H9 (cell line): ENCODE measurements around the gene SQSTM1. TPM values are rescaled to one million over a fixed set of nuclear protein-coding genes. Genes with fewer than 3 reads are reported as not detected.

Experiments
- DNase-seq: peaks from one replicate; pipeline ENCODE4 v3.0.0-alpha.2; 2017
- H2AFZ ChIP-seq: one replicate; pipeline ENCODE4 v1.6.1; 2013; ENCODE audit warnings: mild to moderate bottlenecking, low read length, control low read depth, moderate library complexity
- H2AK5ac ChIP-seq: 2 replicates; pipeline ENCODE4 v1.6.1; 2013; ENCODE audit warnings: low read length, control low read depth, mixed read lengths; ENCODE audit not compliant: insufficient read length
- H2BK120ac ChIP-seq: one replicate; pipeline ENCODE4 v1.6.1; 2013; ENCODE audit warnings: low read depth, mild to moderate bottlenecking, low read length, control low read depth, inconsistent platforms; ENCODE audit not compliant: poor library complexity, severe bottlenecking
- H2BK12ac ChIP-seq: 2 replicates; pipeline ENCODE4 v1.6.1; 2013; ENCODE audit warnings: low read length, control low read depth, mixed read lengths, low read depth; ENCODE audit not compliant: insufficient read length
- H2BK15ac ChIP-seq: 2 replicates; pipeline ENCODE4 v1.6.1; 2013; ENCODE audit warnings: low read depth, low read length, control low read depth
- H2BK20ac ChIP-seq: one replicate; pipeline ENCODE4 v1.6.1; 2013; ENCODE audit warnings: low read depth, mild to moderate bottlenecking, low read length, control low read depth, inconsistent platforms; ENCODE audit not compliant: poor library complexity, severe bottlenecking
- H2BK5ac ChIP-seq: 2 replicates; pipeline ENCODE4 v1.6.1; 2013; ENCODE audit warnings: low read length, control low read depth, mixed read lengths; ENCODE audit not compliant: insufficient read length
- H3K14ac ChIP-seq: 2 replicates; pipeline ENCODE4 v1.6.1; 2013; ENCODE audit warnings: low read length, control low read depth; ENCODE audit not compliant: insufficient read depth
- H3K18ac ChIP-seq: 2 replicates; pipeline ENCODE4 v1.6.1; 2013; ENCODE audit warnings: low read depth, mild to moderate bottlenecking, mixed read lengths, low read length, control low read depth; ENCODE audit not compliant: insufficient read length
- H3K23ac ChIP-seq: 2 replicates; pipeline ENCODE4 v1.6.1; 2013; ENCODE audit warnings: low read length, control low read depth, mixed read lengths, low read depth; ENCODE audit not compliant: insufficient read length
- H3K23me2 ChIP-seq: 2 replicates; pipeline ENCODE4 v1.6.1; 2013; ENCODE audit warnings: low read depth, mild to moderate bottlenecking, mixed read lengths, low read length, control low read depth; ENCODE audit not compliant: insufficient read length, poor library complexity, severe bottlenecking
- H3K27ac ChIP-seq: 2 replicates; pipeline ENCODE4 v1.5.1; 2013; ENCODE audit warnings: low read length, control low read depth, mixed read lengths, low read depth; ENCODE audit not compliant: insufficient read length
- H3K27me3 ChIP-seq: 2 replicates; pipeline ENCODE4 v1.6.1; 2013; ENCODE audit warnings: low read length, control low read depth, inconsistent platforms; ENCODE audit not compliant: insufficient read depth
- H3K4ac ChIP-seq: 2 replicates; pipeline ENCODE4 v1.6.1; 2013; ENCODE audit warnings: low read depth, mild to moderate bottlenecking, control low read depth, inconsistent platforms, low read length, moderate library complexity
- H3K4me1 ChIP-seq: 2 replicates; pipeline ENCODE4 v1.6.1; 2013; ENCODE audit warnings: low read length, control low read depth, inconsistent platforms; ENCODE audit not compliant: insufficient read depth
- H3K4me2 ChIP-seq: 2 replicates; pipeline ENCODE4 v1.6.1; 2013; ENCODE audit warnings: low read length, control low read depth, mixed read lengths; ENCODE audit not compliant: insufficient read length, insufficient read depth
- H3K56ac ChIP-seq: 2 replicates; pipeline ENCODE4 v1.6.1; 2013; ENCODE audit warnings: low read depth, mild to moderate bottlenecking, mixed read lengths, low read length, control low read depth; ENCODE audit not compliant: insufficient read length
- H3K79me1 ChIP-seq: 2 replicates; pipeline ENCODE4 v1.6.1; 2013; ENCODE audit warnings: low read depth, mild to moderate bottlenecking, moderate library complexity, low read length, control low read depth, inconsistent platforms; ENCODE audit not compliant: insufficient read depth, poor library complexity, severe bottlenecking
- H3K79me2 ChIP-seq: 2 replicates; pipeline ENCODE4 v1.6.1; 2013; ENCODE audit warnings: low read length, control low read depth, inconsistent platforms; ENCODE audit not compliant: insufficient read depth
- H3K9ac ChIP-seq: 2 replicates; pipeline ENCODE4 v1.6.1; 2013; ENCODE audit warnings: low read length, control low read depth, mixed read lengths; ENCODE audit not compliant: insufficient read length; ENCODE audit errors: extremely low read depth
- H3K9me3 ChIP-seq: one replicate; pipeline ENCODE4 v1.6.1; 2013; ENCODE audit warnings: low read depth, low read length, inconsistent platforms; ENCODE audit not compliant: control insufficient read depth
- H3T11ph ChIP-seq: one replicate; pipeline ENCODE4 v1.6.1; 2013; ENCODE audit warnings: mild to moderate bottlenecking, low read length, control low read depth, inconsistent platforms
- H4K20me1 ChIP-seq: one replicate; pipeline ENCODE4 v1.6.1; 2013; ENCODE audit not compliant: control insufficient read depth, insufficient read length, insufficient read depth
- H4K5ac ChIP-seq: 2 replicates; pipeline ENCODE4 v1.6.1; 2013; ENCODE audit warnings: low read depth, mild to moderate bottlenecking, mixed read lengths, low read length, control low read depth; ENCODE audit not compliant: insufficient read length
- H4K8ac ChIP-seq: replicated peaks from 2 replicates; pipeline ENCODE4 v1.6.1; 2013; ENCODE audit warnings: low read length, control low read depth, mixed read lengths, low read depth; ENCODE audit not compliant: insufficient read length
- H4K91ac ChIP-seq: 2 replicates; pipeline ENCODE4 v1.6.1; 2013; ENCODE audit warnings: low read depth, mild to moderate bottlenecking, moderate library complexity, mixed read lengths, low read length, control low read depth; ENCODE audit not compliant: insufficient read length
- H3K27ac Mint-ChIP-seq, 3 experiments: 2 replicates in 2 of 3; 3 replicates in 1 of 3; pipeline ENCODE4 v1.8.0; 2020 to 2021; ENCODE audit warnings: mixed read lengths in 3 of 3, mild to moderate bottlenecking in 1 of 3, moderate library complexity in 1 of 3
- H3K27me3 Mint-ChIP-seq: 2 replicates; pipeline ENCODE4 v1.8.0; 2021; ENCODE audit warnings: low read depth, mild to moderate bottlenecking, moderate library complexity, mixed read lengths
- H3K36me3 Mint-ChIP-seq, 3 experiments: 2 replicates in 2 of 3; 3 replicates in 1 of 3; pipeline ENCODE4 v1.8.0; 2020 to 2021; ENCODE audit warnings: low read depth in 3 of 3, mixed read lengths in 3 of 3; ENCODE audit not compliant: insufficient read depth in 1 of 3
- H3K4me1 Mint-ChIP-seq, 2 experiments: 2 replicates each; pipeline ENCODE4 v1.8.0; 2020; ENCODE audit warnings: mixed read lengths in 2 of 2
- H3K4me3 Mint-ChIP-seq, 2 experiments: 2 replicates in 1 of 2; 3 replicates in 1 of 2; pipeline ENCODE4 v1.8.0; 2020 to 2021; ENCODE audit warnings: mild to moderate bottlenecking in 2 of 2, mixed read lengths in 2 of 2, moderate library complexity in 1 of 2
- H3K9me3 Mint-ChIP-seq, 2 experiments: 2 replicates in 1 of 2; 3 replicates in 1 of 2; pipeline ENCODE4 v1.8.0; 2020; ENCODE audit warnings: mild to moderate bottlenecking in 2 of 2, mixed read lengths in 2 of 2, moderate library complexity in 1 of 2
- CTCF ChIP-seq: fragments of 200-600 bp; sonication (generic); conservative IDR thresholded peaks from 3 replicates; pipeline ENCODE4 v1.8.0; 2021; ENCODE audit warnings: antibody characterized with exemption, mild to moderate bottlenecking
- WGBS: extraction: QIAGEN DNeasy Blood & Tissue Kit; methylation state at CpG from one replicate; pipeline ENCODE4 v1.1.7; 2013; ENCODE audit warnings: missing lambda C conversion rate, low lambda C conversion rate, mixed read lengths; ENCODE audit not compliant: insufficient read length; ENCODE audit errors: extremely low coverage; 5-methylcytosine and 5-hydroxymethylcytosine counted together
- total RNA-seq: library from RNA; stranded (reverse); gene quantifications from 2 replicates; pipeline ENCODE4 v1.2.1, GENCODE V29; 2021

SQSTM1 gene
- total RNA-seq, 1 experiment from 2014 or later: 144 TPM

- no peak for TF ChIP-seq CTCF
- Histone ChIP-seq H4K5ac (no peak overlapping the region), H3K18ac (no peak overlapping the region), H2BK120ac (no peak overlapping the region), H2BK20ac (no peak overlapping the region), H3K14ac (no peak overlapping the region), H3K23ac (no peak overlapping the region), H2AFZ (no peak overlapping the region), H3T11ph (no peak overlapping the region), H3K4me2 (no peak overlapping the region), H3K9ac (no peak overlapping the region), H2BK15ac (no peak overlapping the region), H3K79me2 (no peaks in the 10 kb centered on the region), H2AK5ac (no peak overlapping the region), H2BK12ac (no peak overlapping the region), H4K91ac (no peak overlapping the region), H3K9me3 (no peaks in the 10 kb centered on the region), H3K27me3 (no peaks in the 10 kb centered on the region), H3K23me2 (no peaks in the 10 kb centered on the region), H3K56ac (no peak overlapping the region), H3K79me1 (no peaks in the 10 kb centered on the region), H3K4me1 (no peaks in the 10 kb centered on the region), H4K20me1 (no peaks in the 10 kb centered on the region), H3K4ac (no peak overlapping the region), H3K27ac (no peak overlapping the region), H4K8ac (no peak overlapping the region), H2BK5ac (no peak overlapping the region)
- Mint-ChIP-seq H3K36me3 (peaks cover 58 to 81% (median 80%) of the 10 kb centered on the region in 3 experiments), H3K27ac (peak overlapping the region; percentile 68 to 94 (median 84); a peak in 5 of 7 replicates), H3K4me1 (no peaks in the 10 kb centered on the region), H3K4me3 (no peak overlapping the region), H3K27me3 (no peaks in the 10 kb centered on the region; the same call in 1 of the 2 replicates), H3K9me3 (peaks cover 18 to 21% of the 10 kb centered on the region in 2 experiments)
- WGBS: no CpG with 5 or more reads among the region's 11 CpGs
- DNase-seq: no peak
Observed at GRCh38 chr5:179840321-179840720, 19.6 kb downstream of the SQSTM1 start.
